Measurements from ENCODE around the gene TDRD12. TPM values are rescaled to one million over a fixed set of nuclear protein-coding genes. Genes with fewer than 3 reads are reported as not detected.

Gene TDRD12
- total RNA-seq, 1 experiment from 2014 or later: 0.33 TPM

- BruUV-seq (replicated peaks): no TSS peak
- Histone ChIP-seq H3K27me3 (ENCODE audit: control insufficient read depth, insufficient read depth, low read length) (no peaks in the 10 kb centered on the region), H3K4me3 (ENCODE audit: low read depth in 2 of 2, low read length in 2 of 2) (no peak overlapping the region), H3K27ac (ENCODE audit: low read length) (no peak overlapping the region), H3K9me3 (ENCODE audit: control insufficient read depth, insufficient read depth, low read depth, low read length) (no peaks in the 10 kb centered on the region), H3K36me3 (ENCODE audit: control insufficient read depth, insufficient read depth, low read length) (no peaks in the 10 kb centered on the region; the same call in 1 of the 2 replicates), H3K4me1 (ENCODE audit: control insufficient read depth, insufficient read depth, low read length) (peaks cover 10% of the 10 kb centered on the region)
- ChIA-PET POLR2A (no interaction called here), CTCF (no interaction called here)
- intact Hi-C loops (cut with micrococcal nuclease; ENCODE audit: unreplicated experiment): no loop called here
- in situ Hi-C loops (cut with HindIII; ENCODE audit: low pct_unique_long_range_greater_than_20kb, low sequenced_read_pairs): no loop called here
- DNase-seq (ENCODE audit: low read depth, low spot score): no peak
- no peak for ATAC-seq
- no peak for TF ChIP-seq POLR2AphosphoS5 (IDR thresholded peaks at IDR 0.05; ENCODE audit: low read depth, low read length)
- no peak for TF ChIP-seq TCF7L2 (IDR thresholded peaks at IDR 0.05; ENCODE audit: low read depth, low read length)
Observed at GRCh38 chr19:32688311-32688710, 31.3 kb upstream of the TDRD12 start.

GRCh38 chr19:32691291-32691951, 28.1 kb upstream of the TDRD12 start, which contains the start of gene NUDT19:
TSS of gene NUDT19 (plus strand) at chr19:32691821. CDS start at chr19:32691961, 140 bp downstream.
- POLR2A ChIA-PET: interaction anchor here (0.5 to 0.6 kb wide), 2 partner anchors 45 to 396 kb away, joined by 3 to 5 read pairs; no protein-coding TSS in a partner anchor
- Histone ChIP-seq H3K27me3 (ENCODE audit: control insufficient read depth, insufficient read depth, low read length) (no peaks in the 10 kb centered on the region), H3K36me3 (ENCODE audit: control insufficient read depth, insufficient read depth, low read length) (no peaks in the 10 kb centered on the region; the same call in none of the 2 replicates), H3K4me3 (ENCODE audit: low read depth in 2 of 2, low read length in 2 of 2) (peak within 1 kb of the TSS; percentile 78 to 83), H3K9me3 (ENCODE audit: control insufficient read depth, insufficient read depth, low read depth, low read length) (no peaks in the 10 kb centered on the region), H3K27ac (ENCODE audit: low read length) (peak within 1 kb of the TSS; percentile 96), H3K4me1 (ENCODE audit: control insufficient read depth, insufficient read depth, low read length) (peaks cover 13% of the 10 kb centered on the region)
- in situ Hi-C loops (cut with HindIII; ENCODE audit: low pct_unique_long_range_greater_than_20kb, low sequenced_read_pairs): no loop called here
- intact Hi-C loops (cut with micrococcal nuclease; ENCODE audit: unreplicated experiment): no loop called here
- ATAC-seq (peak; percentile 96), DNase-seq (ENCODE audit: low read depth, low spot score) (peak; percentile 61)
- CTCF ChIA-PET: no interaction called here
- BruUV-seq (replicated peaks): no TSS peak
- TF ChIP-seq REST (IDR thresholded peaks at IDR 0.05; ENCODE audit: insufficient read depth in 1 of 2, low read depth in 2 of 2, low read length in 1 of 2) (peak in 1 of 2 experiments; percentile 36; a peak in 1 of 4 replicates), POLR2AphosphoS5 (IDR thresholded peaks at IDR 0.05; ENCODE audit: low read depth, low read length) (peak; percentile 95), SIN3A (IDR thresholded peaks at IDR 0.05; ENCODE audit: borderline replicate concordance, insufficient read depth, low read depth, low read length) (peak; percentile 89), CTCF (IDR thresholded peaks at IDR 0.05) (no peak)

All from Panc1 (cell line).